Testis (tissue), 3 donors: ENCODE results near the gene SPRING1. TPM values are rescaled to one million over a fixed set of nuclear protein-coding genes. Genes with fewer than 3 reads are reported as not detected.

Experiments used
- DNase-seq: peaks from one replicate; pipeline ENCODE4 v3.0.0-alpha.2; 2019
- H3K27ac ChIP-seq, 2 donors: fragments of 200-600 bp; sonication (generic); one replicate each; pipeline ENCODE4 v1.5.1; 2019
- H3K27me3 ChIP-seq: fragments of 200-600 bp; sonication (generic); one replicate; pipeline ENCODE4 v1.5.1; 2019
- H3K36me3 ChIP-seq: fragments of 200-600 bp; sonication (generic); one replicate; pipeline ENCODE4 v1.5.1; 2017; ENCODE audit warnings: low read depth; ENCODE audit errors: missing control alignments
- H3K4me1 ChIP-seq: fragments of 200-600 bp; sonication (generic); one replicate; pipeline ENCODE4 v1.5.1; 2019
- H3K4me3 ChIP-seq, 2 donors: fragments of 200-600 bp; sonication (generic); one replicate each; pipeline ENCODE4 v1.5.1; 2017 to 2019
- H3K9me3 ChIP-seq: fragments of 200-600 bp; sonication (generic); one replicate; pipeline ENCODE4 v1.5.1; 2017
- POLR2A ChIP-seq: fragments of 450-650 bp; IDR thresholded peaks from one replicate; pipeline ENCODE4 v1.6.1; 2017; ENCODE audit warnings: antibody characterized with exemption, mild to moderate bottlenecking, moderate library complexity
- WGBS, 2 donors: methylation state at CpG; one replicate each; pipeline ENCODE4 v1.1.5; 2018; 5-methylcytosine and 5-hydroxymethylcytosine counted together
- intact Hi-C: fragments of 100-400 bp; cut with DNase I; formaldehyde crosslinking; loops from one replicate; pipeline ENCODE4 v1.15.1; 2023; ENCODE audit warnings: low total_unique reads
- polyA plus RNA-seq: library from polyadenylated mRNA; stranded (reverse); fragments of 350-450 nt; fragmentation: Illumina TruSeq; extraction: RNeasy Lipid Tissue Mini Kit (QIAGEN cat#74804); gene quantifications from one replicate; pipeline ENCODE4 v1.2.3, GENCODE V29; 2014; ENCODE audit warnings: low read depth, low replicate concordance; ENCODE audit not compliant: insufficient read depth
- total RNA-seq, 2 donors: library from RNA; depleted of rRNA; stranded (reverse); fragments of >200 nt; gene quantifications; one replicate each; pipeline ENCODE4 v1.2.3, GENCODE V29; 2016
- TF ChIP-seq, protein P1 (sequence below), 3 experiments: fragments of 450-650 bp in 2 of 3; fragments of 200-600 bp in 1 of 3; sonication (generic) in 1 of 3; IDR thresholded peaks; one replicate each; pipeline ENCODE4 v1.5.1; 2016 to 2019; ENCODE audit warnings: antibody characterized with exemption in 3 of 3, mild to moderate bottlenecking in 2 of 3, moderate library complexity in 1 of 3

Gene SPRING1
- total and polyA plus RNA-seq, 3 donors from 2014 or later, result 23.4 to 25.5 (median 25.1) TPM

DNA sequence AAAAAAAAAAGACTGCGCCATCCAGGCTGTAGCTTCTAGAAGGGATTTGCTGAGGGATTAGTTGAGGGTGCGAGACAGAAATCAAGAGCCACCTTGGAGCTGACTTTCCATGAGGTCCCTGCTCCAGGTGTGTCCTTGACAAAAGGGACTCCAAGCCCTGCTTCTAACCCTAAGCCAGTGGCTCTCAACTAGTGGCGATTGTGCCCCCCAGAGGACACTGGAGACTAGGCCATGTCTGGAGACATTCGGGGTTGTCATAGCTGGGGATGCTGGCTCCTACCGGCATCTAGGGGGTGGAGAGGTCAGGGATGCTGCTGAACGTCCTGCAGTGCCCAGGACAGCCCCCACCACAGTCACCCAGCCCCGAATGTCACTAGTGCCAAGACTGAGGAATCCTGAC, 40.6 kb downstream of the SPRING1 start:
- no peaks in the 10 kb centered on the region for H3K9me3 ChIP-seq
- no peaks in the 10 kb centered on the region for H3K27me3 ChIP-seq
- peaks cover 6% of the 10 kb centered on the region for H3K4me1 ChIP-seq
- no peaks in the 10 kb centered on the region for H3K36me3 ChIP-seq
- no peak overlapping the region for H3K27ac ChIP-seq
- WGBS, 2 donors, result 69 to 80% methylated on average over 6 of the region's 7 CpGs
- TF ChIP-seq, protein P1, sequence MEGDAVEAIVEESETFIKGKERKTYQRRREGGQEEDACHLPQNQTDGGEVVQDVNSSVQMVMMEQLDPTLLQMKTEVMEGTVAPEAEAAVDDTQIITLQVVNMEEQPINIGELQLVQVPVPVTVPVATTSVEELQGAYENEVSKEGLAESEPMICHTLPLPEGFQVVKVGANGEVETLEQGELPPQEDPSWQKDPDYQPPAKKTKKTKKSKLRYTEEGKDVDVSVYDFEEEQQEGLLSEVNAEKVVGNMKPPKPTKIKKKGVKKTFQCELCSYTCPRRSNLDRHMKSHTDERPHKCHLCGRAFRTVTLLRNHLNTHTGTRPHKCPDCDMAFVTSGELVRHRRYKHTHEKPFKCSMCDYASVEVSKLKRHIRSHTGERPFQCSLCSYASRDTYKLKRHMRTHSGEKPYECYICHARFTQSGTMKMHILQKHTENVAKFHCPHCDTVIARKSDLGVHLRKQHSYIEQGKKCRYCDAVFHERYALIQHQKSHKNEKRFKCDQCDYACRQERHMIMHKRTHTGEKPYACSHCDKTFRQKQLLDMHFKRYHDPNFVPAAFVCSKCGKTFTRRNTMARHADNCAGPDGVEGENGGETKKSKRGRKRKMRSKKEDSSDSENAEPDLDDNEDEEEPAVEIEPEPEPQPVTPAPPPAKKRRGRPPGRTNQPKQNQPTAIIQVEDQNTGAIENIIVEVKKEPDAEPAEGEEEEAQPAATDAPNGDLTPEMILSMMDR (IDR thresholded peaks at IDR 0.05), result no peak
- peak; percentile 34 for DNase-seq
- H3K4me3 ChIP-seq, result no peak overlapping the region
- intact Hi-C loops, result no loop called here

DNA sequence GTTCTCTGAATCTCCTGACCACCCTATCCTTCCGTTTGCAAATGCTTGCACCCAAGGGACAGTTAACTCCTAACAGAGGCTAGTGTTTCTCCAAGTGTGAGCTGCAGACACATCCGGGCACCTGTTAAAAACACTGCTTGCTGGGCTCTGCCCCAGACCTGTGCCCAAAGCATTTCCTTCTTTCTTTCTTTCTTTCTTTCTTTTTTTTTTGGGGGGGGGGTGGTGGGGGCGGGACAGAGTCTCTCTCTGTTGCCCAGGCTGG, 42.5 kb downstream of the SPRING1 start:
- TF ChIP-seq, protein P1 (IDR thresholded peaks at IDR 0.05), result no peak
- no peak for TF ChIP-seq POLR2A
- intact Hi-C loops, result no loop called here
- DNase-seq, result no peak
- Histone ChIP-seq H3K4me3 (no peak overlapping the region), H3K4me1 (peaks cover 6% of the 10 kb centered on the region), H3K9me3 (no peaks in the 10 kb centered on the region), H3K27me3 (no peaks in the 10 kb centered on the region), H3K27ac (no peak overlapping the region), H3K36me3 (no peaks in the 10 kb centered on the region)
- 81 to 86% methylated on average over 3 of the region's 3 CpGs for WGBS, 2 donors

DNA sequence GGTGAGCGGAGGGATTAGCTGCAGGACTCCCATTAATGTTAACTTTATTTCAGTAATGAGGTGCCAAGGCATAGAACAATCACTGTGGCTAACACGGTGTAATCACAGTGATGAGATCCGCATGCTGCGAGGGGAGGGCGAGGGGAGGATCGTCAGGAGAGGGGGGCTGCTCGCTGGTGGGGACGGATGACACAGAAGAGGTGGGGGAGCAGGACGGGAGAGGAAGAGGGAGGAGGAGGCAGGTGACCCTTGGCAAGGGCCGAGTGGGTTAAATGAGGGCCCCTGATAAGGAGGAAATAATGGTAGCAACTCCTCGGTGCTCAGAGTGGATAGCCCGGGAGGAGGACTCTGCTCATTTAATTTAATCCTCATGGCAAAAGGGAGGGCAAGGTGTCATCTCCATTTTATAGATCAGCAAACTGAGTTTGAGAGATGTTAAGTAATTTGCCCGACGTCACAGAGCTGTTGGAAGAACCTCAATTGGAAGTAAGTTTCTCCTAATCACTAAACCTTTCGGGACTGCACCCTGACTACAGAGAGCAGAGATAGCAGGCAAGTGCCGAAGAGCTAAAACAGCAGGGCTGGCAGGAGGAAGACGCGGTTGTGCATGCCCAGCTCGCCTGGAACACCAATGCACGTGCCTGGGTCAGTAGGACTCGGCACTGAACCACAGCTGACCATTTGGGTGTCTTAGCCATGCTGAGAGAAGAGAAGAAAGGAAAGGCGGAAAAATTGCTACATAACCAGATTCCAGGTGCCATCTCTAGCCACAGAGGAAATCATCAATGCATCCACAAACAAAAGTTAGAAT, 43.0 kb downstream of the SPRING1 start:
- 73 to 84% methylated on average over 22 of the region's 22 CpGs for WGBS, 2 donors
- intact Hi-C loops, result no loop called here
- Histone ChIP-seq H3K4me1 (peaks cover 6% of the 10 kb centered on the region), H3K9me3 (no peaks in the 10 kb centered on the region), H3K27ac (no peak overlapping the region), H3K36me3 (no peaks in the 10 kb centered on the region), H3K4me3 (no peak overlapping the region), H3K27me3 (no peaks in the 10 kb centered on the region)
- no peak for DNase-seq
- no peak for TF ChIP-seq POLR2A
- TF ChIP-seq, protein P1 (IDR thresholded peaks at IDR 0.05), result no peak

DNA sequence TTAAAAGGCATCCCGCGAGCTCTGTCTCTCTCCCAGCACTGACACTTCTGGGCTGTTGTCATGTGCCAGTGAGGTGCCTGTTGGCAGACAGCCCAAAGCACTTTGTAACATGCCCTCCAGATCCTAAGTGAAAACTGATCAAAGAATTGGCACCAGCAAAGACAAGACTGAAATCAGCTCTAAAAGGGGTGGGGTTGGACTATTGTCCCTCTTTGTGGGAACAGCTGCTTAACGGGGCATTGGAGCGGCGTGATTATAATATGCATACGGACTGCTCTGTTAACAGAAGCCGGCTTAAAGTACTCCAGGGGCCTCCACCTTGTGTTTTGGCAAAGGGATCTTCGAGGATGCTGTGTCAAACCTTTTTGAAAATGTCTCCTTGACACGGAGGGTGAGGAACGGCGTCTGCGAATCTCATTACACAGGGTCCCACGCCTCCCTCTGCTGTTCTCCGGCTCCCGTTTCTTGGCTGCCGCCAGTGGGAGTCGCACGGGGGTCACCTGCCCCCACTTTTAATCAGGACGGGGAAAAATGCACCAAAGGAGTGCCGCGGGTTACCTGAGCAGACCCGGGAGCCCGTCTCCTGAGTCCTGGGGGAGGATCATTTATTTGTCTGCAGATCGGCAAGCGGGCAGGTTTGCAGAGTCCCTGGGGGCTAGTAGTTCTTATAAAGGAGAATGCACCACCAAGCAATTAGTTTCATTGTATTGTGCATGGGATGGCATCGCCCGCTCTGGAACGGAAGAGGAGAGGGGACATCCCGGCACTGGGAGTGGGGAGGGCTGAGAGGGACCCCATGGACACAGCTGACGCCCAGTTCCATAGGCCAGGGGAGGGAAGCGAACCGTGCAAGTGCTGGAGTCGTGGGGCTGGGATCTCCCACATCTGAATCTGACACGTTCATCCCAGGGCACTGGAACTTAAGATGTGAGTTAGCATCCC, 44.3 kb downstream of the SPRING1 start:
- Histone ChIP-seq H3K9me3 (no peaks in the 10 kb centered on the region), H3K36me3 (no peaks in the 10 kb centered on the region), H3K4me3 (no peak overlapping the region), H3K27ac (no peak overlapping the region), H3K4me1 (peaks cover 6% of the 10 kb centered on the region), H3K27me3 (no peaks in the 10 kb centered on the region)
- 22 to 23% methylated on average over 33 to 34 of the region's 34 CpGs for WGBS, 2 donors
- DNase-seq, result peak; percentile 29
- intact Hi-C loops, result no loop called here
- TF ChIP-seq, protein P1 (IDR thresholded peaks at IDR 0.05), result no peak
- TF ChIP-seq POLR2A, result no peak
